HL-60 (cell line): ENCODE data around the gene PARL.

Experiments
- CTCF ChIP-seq: IDR thresholded peaks from one replicate; pipeline ENCODE4 v1.5.1; 2011; ENCODE audit warnings: low read length, control low read depth, inconsistent platforms; ENCODE audit not compliant: insufficient read depth
- GABPA ChIP-seq: IDR thresholded peaks from 2 replicates; pipeline ENCODE4 v1.6.1; 2012; ENCODE audit warnings: low read depth
- POLR2AphosphoS5 ChIP-seq: IDR thresholded peaks from 2 replicates; pipeline ENCODE4 v1.6.1; 2012; ENCODE audit warnings: low read depth
- REST ChIP-seq: IDR thresholded peaks from 2 replicates; pipeline ENCODE4 v1.6.1; 2012; ENCODE audit warnings: low read depth; ENCODE audit not compliant: insufficient replicate concordance
- SPI1 ChIP-seq: IDR thresholded peaks from 2 replicates; pipeline ENCODE4 v1.6.1; 2012; ENCODE audit warnings: low read depth, mild to moderate bottlenecking, borderline replicate concordance

GRCh38 chr3:183809270-183809669 lies 75.4 kb downstream of the PARL start:
- TF ChIP-seq CTCF (no peak), POLR2AphosphoS5 (no peak), GABPA (no peak), REST (no peak), SPI1 (no peak)
